ENCODE results near the gene SRI. TPM values are rescaled to one million over a fixed set of nuclear protein-coding genes. Genes with fewer than 3 reads are reported as not detected.

The SRI gene, protein sequence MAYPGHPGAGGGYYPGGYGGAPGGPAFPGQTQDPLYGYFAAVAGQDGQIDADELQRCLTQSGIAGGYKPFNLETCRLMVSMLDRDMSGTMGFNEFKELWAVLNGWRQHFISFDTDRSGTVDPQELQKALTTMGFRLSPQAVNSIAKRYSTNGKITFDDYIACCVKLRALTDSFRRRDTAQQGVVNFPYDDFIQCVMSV
- total RNA-seq (2022; extraction: Qiagen RNA extraction), result 118 to 130 TPM (median 124 TPM) in 5 replicates

DNA sequence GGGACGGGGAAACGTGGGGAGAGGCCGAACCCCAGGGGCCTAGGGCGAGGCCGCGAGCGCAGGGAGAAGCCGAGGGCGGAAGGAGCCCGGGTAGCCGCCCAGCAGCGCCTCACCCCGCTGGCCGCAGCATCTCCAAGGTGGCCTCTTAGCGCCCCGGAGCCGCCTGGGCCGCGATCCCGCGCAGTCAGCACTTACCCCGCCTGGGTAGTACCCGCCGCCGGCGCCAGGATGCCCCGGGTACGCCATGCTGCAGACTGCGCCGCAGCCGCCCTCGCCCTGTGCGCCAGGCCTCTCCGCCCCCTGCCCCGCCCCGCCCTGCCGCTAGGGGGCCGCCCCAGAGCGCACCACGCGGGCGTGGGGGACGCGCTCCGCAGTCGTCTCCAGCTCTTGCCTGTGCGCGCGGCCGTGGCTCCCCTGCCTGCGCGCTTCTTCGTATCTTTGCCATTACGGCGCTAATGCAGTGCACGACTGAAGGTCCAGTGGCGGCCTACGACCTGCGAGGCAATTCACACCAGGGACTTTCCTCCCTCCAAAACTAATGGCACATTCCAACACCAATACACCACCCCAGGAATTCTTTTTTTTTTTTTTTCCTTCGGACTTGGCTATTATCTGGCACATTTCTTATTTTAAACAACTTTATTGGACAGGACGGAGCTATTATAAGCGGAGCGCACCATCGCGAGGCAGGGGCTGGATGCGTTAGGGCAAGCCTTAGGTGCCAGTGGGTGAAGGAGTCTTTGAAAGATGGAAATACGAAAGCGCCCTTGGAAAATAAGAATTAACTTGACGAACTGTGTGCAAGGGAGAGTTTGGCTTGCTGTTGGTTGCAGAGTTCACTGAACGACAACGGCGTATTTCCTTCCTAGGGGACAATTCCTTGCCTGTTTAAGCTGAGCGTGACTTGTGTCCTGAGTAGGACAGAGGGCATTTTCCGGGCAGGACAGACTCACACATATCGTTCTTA is at the start of gene SRI:
SRI (minus strand) TSS at position 258 of the 967 bp plus-strand sequence; CDS start at position 246, 12 bp downstream.

Other genes starting within 250 kb of the SRI start
- gene STEAP4, start 86.9 kb upstream of the SRI start, total RNA-seq (2022; extraction: Qiagen RNA extraction), result 0.02 to 0.06 TPM (median 0.05 TPM) in 4 of 5 replicates, not detected in the other